Globus pallidus (tissue), 1 donor: ENCODE data around the gene CBLB.
A peak's percentile ranks its signal among the peaks of the same experiment; 100 is the strongest.

Experiments used
- DNase-seq: peaks from one replicate; pipeline ENCODE4 v3.0.0-alpha.2; 2015; ENCODE audit warnings: low spot score

Gene CBLB

GRCh38 chr3:105691633-105692032, 177.2 kb downstream of the CBLB start:
- DNase-seq = no peak

- DNase-seq = no peak
Measured at GRCh38 chr3:105691053-105691452, 177.8 kb downstream of the CBLB start.

GRCh38 chr3:105688821-105689220, 180.0 kb downstream of the CBLB start:
- DNase-seq = no peak

GRCh38 chr3:105686278-105686897, 182.4 kb downstream of the CBLB start:
- peak; percentile 19 for DNase-seq

- no peak for DNase-seq
Measured at GRCh38 chr3:105679951-105680350, 188.9 kb downstream of the CBLB start.

- DNase-seq = no peak
Measured at GRCh38 chr3:105678017-105678416, 190.8 kb downstream of the CBLB start.

GRCh38 chr3:105676621-105677300, 192.1 kb downstream of the CBLB start:
- no peak for DNase-seq

GRCh38 chr3:105674437-105675065, 194.3 kb downstream of the CBLB start:
- DNase-seq = no peak

- no peak for DNase-seq
Measured at GRCh38 chr3:105672996-105673395, 195.8 kb downstream of the CBLB start.

- DNase-seq = no peak
Measured at GRCh38 chr3:105662306-105662705, 206.5 kb downstream of the CBLB start.

GRCh38 chr3:105661461-105661860, 207.4 kb downstream of the CBLB start:
- no peak for DNase-seq

GRCh38 chr3:105656651-105657504, 211.9 kb downstream of the CBLB start:
- no peak for DNase-seq

- no peak for DNase-seq
Measured at GRCh38 chr3:105653868-105654267, 214.9 kb downstream of the CBLB start.

GRCh38 chr3:105653166-105653565, 215.6 kb downstream of the CBLB start:
- DNase-seq = no peak

- no peak for DNase-seq
Measured at GRCh38 chr3:105649480-105649879, 219.3 kb downstream of the CBLB start.

GRCh38 chr3:105647047-105647446, 221.8 kb downstream of the CBLB start:
- no peak for DNase-seq

GRCh38 chr3:105639131-105639530, 229.7 kb downstream of the CBLB start:
- DNase-seq = no peak

- no peak for DNase-seq
Measured at GRCh38 chr3:105634708-105635107, 234.1 kb downstream of the CBLB start.

- no peak for DNase-seq
Measured at GRCh38 chr3:105629718-105630117, 239.1 kb downstream of the CBLB start.

GRCh38 chr3:105626739-105627138, 242.1 kb downstream of the CBLB start:
- DNase-seq = no peak

- DNase-seq = no peak
Measured at GRCh38 chr3:105622169-105622568, 246.6 kb downstream of the CBLB start.

GRCh38 chr3:105620236-105620635, 248.6 kb downstream of the CBLB start:
- DNase-seq = no peak

- DNase-seq = no peak
Measured at GRCh38 chr3:105619651-105620050, 249.2 kb downstream of the CBLB start.
